Measurements from ENCODE around the gene MYBBP1A.

- TF ChIP-seq TAF1 (conservative IDR thresholded peaks at IDR 0.05) (no peak), GABPA (IDR thresholded peaks at IDR 0.05 in 1 of 2, conservative IDR thresholded peaks at IDR 0.05 in 1 of 2) (no peak), CTCF (IDR thresholded peaks at IDR 0.05; ENCODE audit: low read depth, low read length, missing input control) (no peak), ATF3 (IDR thresholded peaks at IDR 0.05) (no peak), HNF4G (IDR thresholded peaks at IDR 0.05) (no peak), RXRA (IDR thresholded peaks at IDR 0.05) (no peak), ZBTB33 (IDR thresholded peaks at IDR 0.05) (no peak), EGR1 (IDR thresholded peaks at IDR 0.05; ENCODE audit: low read depth in 2 of 2) (no peak)
Observed at GRCh38 chr17:4527566-4528125, 27.5 kb downstream of the MYBBP1A start.

All from liver (tissue), 3 donors.